H1 (cell line): Measurements from ENCODE around the gene TMEM38A. TPM values are rescaled to one million over a fixed set of nuclear protein-coding genes. Genes with fewer than 3 reads are reported as not detected.
"Not testable (repeated sequence)": the region's sequence is repeated elsewhere in the genome, so short reads cannot be mapped to it uniquely, and the experiment has no call there.

Source experiments
- CTCF ChIA-PET: fragments of 300-600 bp; sonication (Branson Sonifier 250); formaldehyde crosslinking; loops from one replicate; lab custom pipeline; 2021; ENCODE audit not compliant: partially characterized antibody; lab: Charles Lee
- POLR2A ChIA-PET: fragments of 300-600 bp; sonication (Branson Sonifier 250); formaldehyde crosslinking; loops from one replicate; lab custom pipeline; 2021; ENCODE audit warnings: inconsistent platforms; ENCODE audit not compliant: partially characterized antibody; lab: Charles Lee
- DNase-seq, 2 experiments: peaks; one replicate each; pipeline versions ENCODE4 v3.0.0 to v3.0.0-alpha.2; 2010 to 2022; ENCODE audit warnings: low spot score in 2 of 2, low read depth in 1 of 2, mixed read lengths in 1 of 2
- FAIRE-seq: peaks from 2 replicates; lab custom pipeline; 2011; peaks lifted over from hg19 to GRCh38; lab: Jason Lieb, UNC
- H2AFZ ChIP-seq: 2 replicates; pipeline ENCODE4 v1.8.1; 2012; ENCODE audit warnings: low read length, inconsistent platforms
- H2AK5ac ChIP-seq: 2 replicates; pipeline ENCODE4 v1.6.1; 2013; ENCODE audit warnings: low read depth, low read length
- H2BK120ac ChIP-seq: replicated peaks from 2 replicates; pipeline ENCODE3; 2013; ENCODE audit warnings: low read depth, low read length, inconsistent platforms
- H2BK12ac ChIP-seq: 2 replicates; pipeline ENCODE4 v1.6.1; 2013; ENCODE audit warnings: low read depth, low read length
- H2BK15ac ChIP-seq: 2 replicates; pipeline ENCODE4 v1.6.1; 2013; ENCODE audit warnings: low read length
- H2BK20ac ChIP-seq: 2 replicates; pipeline ENCODE4 v1.6.1; 2013; ENCODE audit warnings: low read length
- H2BK5ac ChIP-seq: 2 replicates; pipeline ENCODE4 v1.6.1; 2013; ENCODE audit warnings: low read depth, low read length
- H3K14ac ChIP-seq: 2 replicates; pipeline ENCODE4 v1.6.1; 2013; ENCODE audit warnings: inconsistent platforms; ENCODE audit not compliant: insufficient read length
- H3K18ac ChIP-seq: 2 replicates; pipeline ENCODE4 v1.6.1; 2013; ENCODE audit warnings: low read length; ENCODE audit errors: extremely low read depth
- H3K23ac ChIP-seq: 2 replicates; pipeline ENCODE4 v1.6.1; 2013; ENCODE audit warnings: inconsistent platforms; ENCODE audit not compliant: insufficient read length
- H3K23me2 ChIP-seq: 2 replicates; pipeline ENCODE4 v1.6.1; 2013; ENCODE audit warnings: low read depth, low read length
- H3K27ac ChIP-seq: 2 replicates; pipeline ENCODE4 v1.6.1; 2011; ENCODE audit warnings: low read depth, low read length, inconsistent platforms
- H3K27me3 ChIP-seq, 4 experiments: replicated peaks in 1 of 4; 1 replicate in 1 of 4; 2 replicates in 3 of 4; pipeline versions ENCODE4 v1.6.1 to v1.8.1; 2011 to 2013; ENCODE audit warnings: low read length in 3 of 4, mild to moderate bottlenecking in 3 of 4, inconsistent platforms in 2 of 4, mixed read lengths in 2 of 4, moderate library complexity in 1 of 4; ENCODE audit not compliant: control insufficient read depth in 3 of 4, insufficient read depth in 3 of 4; ENCODE audit errors: extremely low read depth in 1 of 4
- H3K36me3 ChIP-seq, 4 experiments: 2 replicates each; pipeline versions ENCODE4 v1.6.1 to v1.8.1; 2011 to 2013; ENCODE audit warnings: mild to moderate bottlenecking in 4 of 4, low read length in 3 of 4, moderate library complexity in 2 of 4, control low read depth in 1 of 4, inconsistent platforms in 1 of 4; ENCODE audit not compliant: insufficient read depth in 4 of 4, control insufficient read depth in 2 of 4
- H3K4ac ChIP-seq: replicated peaks from 2 replicates; pipeline ENCODE3; 2013; ENCODE audit warnings: low read length, low read depth, mixed read lengths, inconsistent platforms; ENCODE audit not compliant: insufficient read length
- H3K4me1 ChIP-seq, 4 experiments: replicated peaks in 1 of 4; 1 replicate in 1 of 4; 2 replicates in 3 of 4; pipeline versions ENCODE4 v1.6.1 to v1.8.1; 2011 to 2013; ENCODE audit warnings: low read length in 3 of 4, inconsistent platforms in 2 of 4, mixed read lengths in 1 of 4; ENCODE audit not compliant: insufficient read depth in 4 of 4, control insufficient read depth in 3 of 4
- H3K4me2 ChIP-seq, 2 experiments: 2 replicates each; pipeline versions ENCODE4 v1.6.1 to v1.8.1; 2011 to 2013; ENCODE audit warnings: low read depth in 2 of 2, low read length in 2 of 2, control low read depth in 1 of 2, inconsistent platforms in 1 of 2, mild to moderate bottlenecking in 1 of 2; ENCODE audit not compliant: insufficient read depth in 1 of 2
- H3K4me3 ChIP-seq, 4 experiments: fragments of 200-600, 300-600 bp in 1 of 4; sonication (generic), shearing (Covaris generic), sonication (Bioruptor Twin) in 1 of 4; 2 replicates each; pipeline versions ENCODE4 v1.5.1 to v1.8.1; 2011 to 2016; ENCODE audit warnings: low read length in 4 of 4, low read depth in 3 of 4, control low read depth in 2 of 4, inconsistent platforms in 2 of 4, mild to moderate bottlenecking in 2 of 4, mixed read lengths in 1 of 4, moderate library complexity in 1 of 4; ENCODE audit not compliant: insufficient read depth in 2 of 4; ENCODE audit errors: extremely low read depth in 1 of 4
- H3K56ac ChIP-seq: replicated peaks from 2 replicates; pipeline ENCODE3; 2013; ENCODE audit warnings: low read depth, mild to moderate bottlenecking, mixed read lengths, low read length, inconsistent platforms; ENCODE audit not compliant: insufficient read length
- H3K79me1 ChIP-seq: 2 replicates; pipeline ENCODE4 v1.6.1; 2013; ENCODE audit warnings: low read depth, low read length, control low read depth
- H3K79me2 ChIP-seq, 2 experiments: 2 replicates each; pipeline versions ENCODE4 v1.6.1 to v1.8.1; 2012 to 2013; ENCODE audit warnings: low read length in 2 of 2, mild to moderate bottlenecking in 2 of 2, inconsistent platforms in 1 of 2; ENCODE audit not compliant: insufficient read depth in 2 of 2, control insufficient read depth in 1 of 2
- H3K9ac ChIP-seq, 4 experiments: replicated peaks in 1 of 4; 1 replicate in 1 of 4; 2 replicates in 3 of 4; pipeline versions ENCODE4 v1.6.1 to v1.8.1; 2011 to 2013; ENCODE audit warnings: low read depth in 3 of 4, low read length in 3 of 4, control low read depth in 2 of 4, mild to moderate bottlenecking in 2 of 4, moderate library complexity in 2 of 4, inconsistent platforms in 1 of 4; ENCODE audit errors: extremely low read depth in 1 of 4
- H3K9me3 ChIP-seq, 2 experiments: 2 replicates each; pipeline versions ENCODE4 v1.6.1 to v1.8.1; 2012 to 2013; ENCODE audit warnings: mild to moderate bottlenecking in 2 of 2, moderate library complexity in 2 of 2, control low read depth in 1 of 2, inconsistent platforms in 1 of 2, low read depth in 1 of 2, low read length in 1 of 2, mixed read lengths in 1 of 2; ENCODE audit not compliant: insufficient read depth in 2 of 2
- H4K20me1 ChIP-seq, 2 experiments: replicated peaks in 1 of 2; 2 replicates each; pipeline versions ENCODE3 to v1.8.1; 2011 to 2013; ENCODE audit warnings: inconsistent platforms in 2 of 2, low read length in 2 of 2, mild to moderate bottlenecking in 1 of 2; ENCODE audit not compliant: insufficient read depth in 2 of 2, control insufficient read depth in 1 of 2
- H4K5ac ChIP-seq: 2 replicates; pipeline ENCODE4 v1.6.1; 2013; ENCODE audit warnings: low read length, low read depth, mixed read lengths, inconsistent platforms; ENCODE audit not compliant: insufficient read length
- H4K8ac ChIP-seq: 2 replicates; pipeline ENCODE4 v1.8.0; 2013; ENCODE audit warnings: mild to moderate bottlenecking, moderate library complexity, low read length, inconsistent platforms; ENCODE audit not compliant: insufficient read depth; ENCODE audit errors: extremely low read depth
- H4K91ac ChIP-seq: replicated peaks from 2 replicates; pipeline ENCODE3; 2013; ENCODE audit warnings: low read length, mixed read lengths, inconsistent platforms; ENCODE audit not compliant: insufficient read length
- WGBS, 2 experiments: shearing (Covaris generic) in 1 of 2; methylation state at CpG; one replicate each; pipeline versions ENCODE4 v1.1.6 to v1.1.7; 2013 to 2015; ENCODE audit warnings: low lambda C conversion rate in 2 of 2, mixed read lengths in 2 of 2, inconsistent platforms in 1 of 2, low coverage in 1 of 2, missing lambda C conversion rate in 1 of 2; ENCODE audit not compliant: insufficient replicate concordance in 2 of 2, insufficient coverage in 1 of 2, insufficient read length in 1 of 2; ENCODE audit errors: extremely low coverage in 1 of 2, missing lambda C conversion rate in 1 of 2; 5-methylcytosine and 5-hydroxymethylcytosine counted together
- polyA plus RNA-seq, 7 experiments: library from polyadenylated mRNA; depleted of rRNA in 3 of 7; stranded (reverse) in 5 of 7; unstranded in 2 of 7; fragments of >200 nt in 5 of 7; fragments of 200-250 nt in 2 of 7; gene quantifications; 1 replicate in 5 of 7; 2 replicates in 1 of 7; 4 replicates in 1 of 7; pipeline versions ENCODE4 v1.2.1 to v1.2.3, GENCODE V29; 2011 to 2013; ENCODE audit warnings: missing spikeins in 2 of 7, mixed read lengths in 2 of 7
- total RNA-seq: library from RNA; stranded (reverse); fragmentation: NEBNext Ultra II Directional; extraction: Animal tissue kit (Norgen Biotek cat#: 25700); gene quantifications from 2 replicates; pipeline ENCODE4 v1.2.1, GENCODE V29; 2021
- TF ChIP-seq, protein P1 (sequence below): IDR thresholded peaks from 2 replicates; pipeline ENCODE4 v1.6.1; 2011; ENCODE audit warnings: low read length, improper control_type of control experiment
- TF ChIP-seq, protein P2 (sequence below), 3 experiments: IDR thresholded peaks; 1 replicate in 2 of 3; 2 replicates in 1 of 3; pipeline versions ENCODE4 v1.5.1 to v1.6.1; 2011; ENCODE audit warnings: low read length in 3 of 3, mild to moderate bottlenecking in 3 of 3, inconsistent platforms in 2 of 3, low read depth in 1 of 3, moderate library complexity in 1 of 3; ENCODE audit not compliant: insufficient read depth in 1 of 3; ENCODE audit errors: control extremely low read depth in 1 of 3

TMEM38A gene
- total and polyA plus RNA-seq, 2 of the 8 experiments (the other 6 are each of a cell fraction or from before 2014, with no cell fraction given), result 8.9 to 9.2 TPM

DNA sequence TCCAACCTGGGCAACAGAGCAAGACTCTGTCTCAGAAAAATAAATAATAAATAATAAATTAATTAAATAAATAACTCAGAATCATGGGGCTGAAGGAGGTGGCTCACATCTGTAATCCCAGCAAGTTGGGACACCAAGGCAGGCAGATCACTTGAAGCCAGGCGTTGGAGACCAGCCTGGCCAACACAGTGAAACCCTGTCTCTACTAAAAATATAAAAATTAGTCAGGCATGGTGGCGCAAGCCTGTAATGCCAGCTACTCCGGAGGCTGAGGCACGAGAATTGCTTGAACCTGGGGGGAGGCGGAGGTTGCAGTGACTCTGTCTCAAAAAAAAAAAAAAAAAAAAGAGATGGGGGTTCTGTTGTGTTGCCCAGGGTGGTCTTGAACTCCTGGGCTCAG, 7.2 kb downstream of the TMEM38A start (continued):
- TF ChIP-seq, protein P1, sequence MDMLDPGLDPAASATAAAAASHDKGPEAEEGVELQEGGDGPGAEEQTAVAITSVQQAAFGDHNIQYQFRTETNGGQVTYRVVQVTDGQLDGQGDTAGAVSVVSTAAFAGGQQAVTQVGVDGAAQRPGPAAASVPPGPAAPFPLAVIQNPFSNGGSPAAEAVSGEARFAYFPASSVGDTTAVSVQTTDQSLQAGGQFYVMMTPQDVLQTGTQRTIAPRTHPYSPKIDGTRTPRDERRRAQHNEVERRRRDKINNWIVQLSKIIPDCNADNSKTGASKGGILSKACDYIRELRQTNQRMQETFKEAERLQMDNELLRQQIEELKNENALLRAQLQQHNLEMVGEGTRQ, result no peak
- TF ChIP-seq, protein P2, sequence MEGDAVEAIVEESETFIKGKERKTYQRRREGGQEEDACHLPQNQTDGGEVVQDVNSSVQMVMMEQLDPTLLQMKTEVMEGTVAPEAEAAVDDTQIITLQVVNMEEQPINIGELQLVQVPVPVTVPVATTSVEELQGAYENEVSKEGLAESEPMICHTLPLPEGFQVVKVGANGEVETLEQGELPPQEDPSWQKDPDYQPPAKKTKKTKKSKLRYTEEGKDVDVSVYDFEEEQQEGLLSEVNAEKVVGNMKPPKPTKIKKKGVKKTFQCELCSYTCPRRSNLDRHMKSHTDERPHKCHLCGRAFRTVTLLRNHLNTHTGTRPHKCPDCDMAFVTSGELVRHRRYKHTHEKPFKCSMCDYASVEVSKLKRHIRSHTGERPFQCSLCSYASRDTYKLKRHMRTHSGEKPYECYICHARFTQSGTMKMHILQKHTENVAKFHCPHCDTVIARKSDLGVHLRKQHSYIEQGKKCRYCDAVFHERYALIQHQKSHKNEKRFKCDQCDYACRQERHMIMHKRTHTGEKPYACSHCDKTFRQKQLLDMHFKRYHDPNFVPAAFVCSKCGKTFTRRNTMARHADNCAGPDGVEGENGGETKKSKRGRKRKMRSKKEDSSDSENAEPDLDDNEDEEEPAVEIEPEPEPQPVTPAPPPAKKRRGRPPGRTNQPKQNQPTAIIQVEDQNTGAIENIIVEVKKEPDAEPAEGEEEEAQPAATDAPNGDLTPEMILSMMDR (IDR thresholded peaks at IDR 0.05; ENCODE audit: control extremely low read depth in 1 of 3, insufficient read depth in 1 of 3, low read depth in 1 of 3, low read length in 3 of 3), result no peak

DNA sequence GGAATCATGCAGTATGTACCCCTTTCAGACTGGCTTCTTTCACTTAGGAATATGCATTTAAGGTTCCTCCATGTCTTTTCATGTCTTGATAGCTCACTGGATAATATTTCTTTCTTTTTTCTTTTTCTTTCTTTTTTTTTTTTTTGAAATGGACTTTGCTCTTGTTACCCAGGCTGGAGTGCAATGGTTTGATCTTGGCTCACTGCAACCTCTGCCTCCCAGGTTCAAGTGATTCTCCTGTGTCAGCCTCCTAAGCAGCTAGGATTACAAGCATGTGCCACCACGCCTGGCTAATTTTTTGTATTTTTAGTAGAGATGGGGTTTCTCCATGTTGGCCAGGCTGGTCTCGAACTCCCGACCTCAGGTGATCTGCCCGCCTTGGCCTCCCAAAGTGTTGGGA, 7.8 kb downstream of the TMEM38A start:
- H3K18ac ChIP-seq, H4K20me1 ChIP-seq, H2AFZ ChIP-seq, H2BK15ac ChIP-seq, H3K14ac ChIP-seq, CTCF ChIA-PET, H3K23ac ChIP-seq, H2BK5ac ChIP-seq, H3K4me2 ChIP-seq, H3K79me2 ChIP-seq, H3K27me3 ChIP-seq, H3K4ac ChIP-seq, H3K4me3 ChIP-seq, H3K23me2 ChIP-seq, H2BK12ac ChIP-seq, H4K91ac ChIP-seq, H3K9ac ChIP-seq, H4K8ac ChIP-seq, H3K79me1 ChIP-seq, H3K4me1 ChIP-seq, H3K9me3 ChIP-seq, H3K36me3 ChIP-seq, H2BK120ac ChIP-seq, DNase-seq, H3K27ac ChIP-seq, H4K5ac ChIP-seq, H2BK20ac ChIP-seq, H3K56ac ChIP-seq, H2AK5ac ChIP-seq, FAIRE-seq: not testable (repeated sequence)
- WGBS, 2 experiments, result 100% methylated on average over 3 of the region's 4 CpGs; no CpG with 5 or more reads in 1 of the 2 experiments
- POLR2A ChIA-PET, result interaction anchor here (0.6 kb wide), 1 partner anchor 740 kb away, joined by 3 read pairs; no protein-coding TSS in a partner anchor
